AG04450 (cell line): ENCODE data around the gene SYDE2. TPM values are rescaled to one million over a fixed set of nuclear protein-coding genes. Genes with fewer than 3 reads are reported as not detected.
A peak's percentile ranks its signal among the peaks of the same experiment; 100 is the strongest.

ENCODE experiments used
- CTCF ChIA-PET: fragments of 300-600, 350-600 bp; formaldehyde crosslinking; extraction: SDS; loops from one replicate; lab custom pipeline; 2022; ENCODE audit warnings: antibody characterized with exemption, inconsistent platforms; lab: Charles Lee
- POLR2A ChIA-PET: fragments of 350-600 bp; formaldehyde crosslinking; extraction: SDS; loops from one replicate; lab custom pipeline; 2021; ENCODE audit warnings: antibody characterized with exemption, inconsistent platforms; lab: Yijun Ruan, JAX
- DNase-seq: peaks from one replicate; pipeline ENCODE4 v3.0.0-alpha.2; 2011; ENCODE audit warnings: low read depth, low spot score
- H3K27ac ChIP-seq: one replicate; pipeline ENCODE4 v1.5.1; 2012; ENCODE audit warnings: low read depth, low read length, control low read depth
- H3K27me3 ChIP-seq: one replicate; pipeline ENCODE4 v1.6.0; 2012; ENCODE audit warnings: low read length; ENCODE audit not compliant: control insufficient read depth, insufficient read depth
- H3K4me3 ChIP-seq: 2 replicates; pipeline ENCODE4 v1.5.1; 2011; ENCODE audit warnings: mild to moderate bottlenecking, low read depth, low read length, control low read depth
- H3K9me3 ChIP-seq: 2 replicates; pipeline ENCODE4 v1.5.1; 2012; ENCODE audit warnings: low read length; ENCODE audit not compliant: control insufficient read depth, insufficient read depth
- polyA plus RNA-seq: library from polyadenylated mRNA; depleted of rRNA; stranded (reverse); fragments of >200 nt; gene quantifications from 2 replicates; pipeline ENCODE4 v1.2.3, GENCODE V29; 2011
- TF ChIP-seq, protein P1 (sequence below): IDR thresholded peaks from 2 replicates; pipeline ENCODE4 v1.5.1; 2011; ENCODE audit warnings: low read depth, low read length, control low read depth, inconsistent platforms

SYDE2 gene
- polyA plus RNA-seq, 1 experiment, result 5.7 TPM

DNA sequence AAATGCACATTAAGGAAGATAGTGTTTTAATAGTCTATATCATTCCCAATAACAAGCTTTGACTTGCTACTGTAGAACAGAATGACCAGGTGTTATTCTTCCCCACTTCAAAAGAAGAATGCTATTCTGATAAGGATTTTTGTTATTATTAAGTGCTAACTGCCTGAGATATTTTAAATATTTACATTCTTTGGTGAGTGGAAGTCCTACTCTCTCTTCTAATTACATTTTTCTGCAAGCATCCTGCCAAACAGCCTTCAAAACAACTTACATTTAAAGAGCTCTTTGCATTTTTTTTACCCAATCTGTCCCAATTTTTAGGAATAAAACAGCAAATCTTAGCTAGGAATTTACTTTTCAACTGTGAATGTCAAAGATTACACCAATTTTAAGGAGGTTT, 23.5 kb upstream of the SYDE2 start:
- Histone ChIP-seq H3K27me3 (no peaks in the 10 kb centered on the region), H3K27ac (no peak overlapping the region), H3K9me3 (no peaks in the 10 kb centered on the region), H3K4me3 (no peak overlapping the region)
- peak; percentile 20 for DNase-seq
- CTCF ChIA-PET, result interaction anchor here (0.9 to 3.7 kb wide), 5 partner anchors 10 to 280 kb away, joined by 3 to 19 read pairs (median 13); partner anchors contain the start of gene C1orf52
- TF ChIP-seq, protein P1, sequence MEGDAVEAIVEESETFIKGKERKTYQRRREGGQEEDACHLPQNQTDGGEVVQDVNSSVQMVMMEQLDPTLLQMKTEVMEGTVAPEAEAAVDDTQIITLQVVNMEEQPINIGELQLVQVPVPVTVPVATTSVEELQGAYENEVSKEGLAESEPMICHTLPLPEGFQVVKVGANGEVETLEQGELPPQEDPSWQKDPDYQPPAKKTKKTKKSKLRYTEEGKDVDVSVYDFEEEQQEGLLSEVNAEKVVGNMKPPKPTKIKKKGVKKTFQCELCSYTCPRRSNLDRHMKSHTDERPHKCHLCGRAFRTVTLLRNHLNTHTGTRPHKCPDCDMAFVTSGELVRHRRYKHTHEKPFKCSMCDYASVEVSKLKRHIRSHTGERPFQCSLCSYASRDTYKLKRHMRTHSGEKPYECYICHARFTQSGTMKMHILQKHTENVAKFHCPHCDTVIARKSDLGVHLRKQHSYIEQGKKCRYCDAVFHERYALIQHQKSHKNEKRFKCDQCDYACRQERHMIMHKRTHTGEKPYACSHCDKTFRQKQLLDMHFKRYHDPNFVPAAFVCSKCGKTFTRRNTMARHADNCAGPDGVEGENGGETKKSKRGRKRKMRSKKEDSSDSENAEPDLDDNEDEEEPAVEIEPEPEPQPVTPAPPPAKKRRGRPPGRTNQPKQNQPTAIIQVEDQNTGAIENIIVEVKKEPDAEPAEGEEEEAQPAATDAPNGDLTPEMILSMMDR, result no peak
- POLR2A ChIA-PET, result interaction anchor here (0.6 to 1.2 kb wide), 3 partner anchors 35 to 264 kb away, joined by 3 to 4 read pairs (median 3); partner anchors contain the start of gene C1orf52

DNA sequence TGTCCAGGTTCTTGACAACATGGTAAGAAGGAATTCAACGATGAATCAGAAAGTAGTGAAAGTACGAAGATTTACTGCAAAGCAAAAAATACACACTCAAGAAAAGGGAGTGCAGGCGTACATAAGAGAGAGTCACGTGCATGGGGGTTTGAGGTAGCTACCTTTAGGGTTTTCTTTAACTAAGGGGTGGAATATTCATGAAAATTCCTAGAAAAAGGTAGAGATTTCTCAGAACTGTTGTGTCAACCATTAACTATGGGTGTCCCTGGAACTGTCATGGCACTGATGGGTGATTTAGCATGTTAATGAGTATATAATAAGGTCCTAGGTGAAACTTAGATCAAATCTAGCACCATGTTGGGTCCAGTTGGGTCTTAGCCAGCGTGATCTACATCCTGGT, 22.5 kb upstream of the SYDE2 start:
- H3K4me3 ChIP-seq, result no peak overlapping the region
- POLR2A ChIA-PET, result no interaction called here
- CTCF ChIA-PET, result interaction anchor here (1.7 to 3.7 kb wide), 3 partner anchors 21 to 279 kb away, joined by 4 to 19 read pairs (median 14); partner anchors contain the start of gene C1orf52
- no peak overlapping the region for H3K27ac ChIP-seq
- TF ChIP-seq, protein P1, result no peak
- H3K27me3 ChIP-seq, result no peaks in the 10 kb centered on the region
- no peak for DNase-seq
- no peaks in the 10 kb centered on the region for H3K9me3 ChIP-seq

DNA sequence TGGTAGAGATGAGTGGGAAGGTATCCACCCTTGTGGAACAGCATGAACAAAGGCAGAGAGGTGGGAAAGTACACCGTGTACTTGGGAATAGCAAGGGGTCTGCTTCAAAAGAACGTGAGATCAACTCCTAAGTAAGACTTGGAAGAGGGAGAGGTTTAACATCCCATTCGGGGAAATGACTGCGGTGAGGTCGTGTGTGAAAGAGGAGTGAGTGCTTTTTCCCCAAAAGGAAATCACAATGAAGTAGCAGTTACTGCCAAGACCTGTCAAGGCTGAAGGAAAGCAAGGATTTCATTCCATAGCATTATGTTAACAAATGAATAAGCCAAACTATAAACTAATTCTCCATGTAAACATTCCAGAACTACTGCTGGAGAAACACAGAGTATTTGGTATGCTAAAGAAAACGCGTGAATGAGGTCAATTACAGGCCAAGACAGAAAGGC, 20.0 kb upstream of the SYDE2 start:
- peak; percentile 55 for DNase-seq
- Histone ChIP-seq H3K4me3 (no peak overlapping the region), H3K9me3 (no peaks in the 10 kb centered on the region), H3K27me3 (no peaks in the 10 kb centered on the region), H3K27ac (peak overlapping the region; percentile 86)
- ChIA-PET CTCF (interaction anchor here (0.9 to 2.3 kb wide), 3 partner anchors 34 to 276 kb away, joined by 3 to 14 read pairs (median 4); partner anchors contain the start of gene C1orf52), POLR2A (no interaction called here)
- TF ChIP-seq, protein P1, result no peak

DNA sequence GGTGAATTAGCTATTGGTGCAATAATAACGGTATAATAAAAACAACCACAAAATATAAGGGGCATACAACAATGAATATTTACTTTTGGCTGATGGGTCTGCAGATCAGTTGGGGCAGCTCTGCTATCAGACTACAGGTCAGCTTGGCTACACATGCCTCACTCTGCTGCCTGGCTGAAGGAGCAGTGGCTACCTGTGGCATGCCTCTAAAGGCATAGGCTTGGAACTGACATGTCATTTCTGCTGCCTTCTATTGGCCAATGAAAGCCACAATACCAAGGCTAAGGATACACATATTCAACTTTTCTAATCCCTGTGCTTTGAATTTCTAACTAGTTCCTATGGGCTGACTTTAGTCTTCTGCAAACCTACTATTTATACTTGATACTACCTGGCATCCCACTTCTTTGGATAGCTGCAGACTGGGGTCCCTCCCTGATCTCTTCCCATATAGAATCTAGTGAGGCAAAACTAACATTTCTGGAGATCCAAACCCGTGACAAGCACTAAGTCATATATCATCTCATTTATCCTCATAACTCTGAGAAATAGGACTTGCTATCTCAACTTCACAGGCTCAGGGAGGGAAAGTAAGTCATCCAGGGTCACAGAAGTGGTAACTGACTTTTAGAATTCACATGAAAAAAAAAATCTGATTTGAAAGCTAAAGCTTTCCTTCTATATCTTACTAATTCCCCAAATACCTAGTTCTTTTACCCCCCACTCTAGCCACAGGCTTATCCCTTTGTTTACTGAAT, 19.2 kb upstream of the SYDE2 start:
- no peak for DNase-seq
- TF ChIP-seq, protein P1, result no peak
- H3K27me3 ChIP-seq, result no peaks in the 10 kb centered on the region
- ChIA-PET CTCF (interaction anchor here (0.9 to 2.3 kb wide), 2 partner anchors 35 to 39 kb away, joined by 3 to 14 read pairs; partner anchors contain the start of gene C1orf52), POLR2A (no interaction called here)
- H3K4me3 ChIP-seq, result no peak overlapping the region
- H3K9me3 ChIP-seq, result no peaks in the 10 kb centered on the region
- peak overlapping the region; percentile 86 for H3K27ac ChIP-seq

DNA sequence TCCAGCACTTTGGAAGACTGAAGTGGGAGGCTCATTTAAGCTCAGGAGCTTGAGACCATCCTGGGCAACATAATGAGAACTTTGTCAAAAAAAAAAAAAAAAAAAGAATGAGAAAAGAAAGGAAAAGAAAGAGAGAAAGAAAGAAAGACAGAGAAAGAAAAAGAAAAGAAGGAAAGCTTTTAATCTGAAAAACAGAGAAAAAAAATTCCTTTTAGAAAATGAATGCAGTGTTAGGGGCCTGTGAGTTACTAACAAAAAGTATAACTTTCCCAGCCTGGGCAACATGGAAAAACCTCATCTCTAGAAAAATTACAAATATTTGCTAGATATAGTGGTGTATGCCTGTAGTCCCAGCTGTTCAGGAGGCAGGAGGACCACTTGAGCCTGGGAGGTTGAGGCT, 15.9 kb upstream of the SYDE2 start:
- Histone ChIP-seq H3K27me3 (no peaks in the 10 kb centered on the region), H3K27ac (no peak overlapping the region)
- POLR2A ChIA-PET, result no interaction called here

More for the DNA sequence above, 15.9 kb upstream of the SYDE2 start:
- TF ChIP-seq, protein P1, result no peak
- no peak for DNase-seq
- no peak overlapping the region for H3K4me3 ChIP-seq
- H3K9me3 ChIP-seq, result no peaks in the 10 kb centered on the region; the same call in 1 of the 2 replicates
- CTCF ChIA-PET, result interaction anchor here (0.6 to 2.2 kb wide), 7 partner anchors 14 to 723 kb away, joined by 3 to 8 read pairs (median 4); partner anchors contain the start of gene C1orf52
